ENCODE measurements around the gene CREB1. TPM values are rescaled to one million over a fixed set of nuclear protein-coding genes. Genes with fewer than 3 reads are reported as not detected.

CREB1 gene
- total RNA-seq, 1 donor from 2014 or later: 164 TPM

- no peaks in the 10 kb centered on the region for H3K4me1 ChIP-seq
- no peaks in the 10 kb centered on the region for H4K20me1 ChIP-seq (ENCODE audit: low read depth)
- TF ChIP-seq EZH2phosphoT487 (IDR thresholded peaks at IDR 0.05) (no peak), CTCF (IDR thresholded peaks at IDR 0.05) (no peak), EZH2 (IDR thresholded peaks at IDR 0.05) (no peak)
- H3K9ac ChIP-seq: no peak overlapping the region
- H2AFZ ChIP-seq (replicated peaks): no peak overlapping the region
- no peaks in the 10 kb centered on the region for H3K9me3 ChIP-seq (ENCODE audit: low read depth)
- no peaks in the 10 kb centered on the region for H3F3A ChIP-seq (ENCODE audit: low read depth)
- H3K9me3 Mint-ChIP-seq: no peaks in the 10 kb centered on the region
- H3K4me3 Mint-ChIP-seq: no peak overlapping the region
- DNase-seq (ENCODE audit: low spot score): peak; percentile 8
- H3K27me3 ChIP-seq: no peaks in the 10 kb centered on the region
- no peaks in the 10 kb centered on the region for H3K4me1 Mint-ChIP-seq
- H3K27me3 Mint-ChIP-seq (ENCODE audit: insufficient read depth, low read depth): peaks cover 5% of the 10 kb centered on the region
- H3K4me3 ChIP-seq: no peak overlapping the region
- H3K4me2 ChIP-seq: no peak overlapping the region
- H3K79me2 ChIP-seq (ENCODE audit: low read depth): no peaks in the 10 kb centered on the region
- no peak overlapping the region for H3K27ac Mint-ChIP-seq
- peaks cover 10% of the 10 kb centered on the region for H3K36me3 ChIP-seq
- no peak overlapping the region for H3K27ac ChIP-seq
- H3K36me3 Mint-ChIP-seq: peaks cover 38% of the 10 kb centered on the region
Observed at GRCh38 chr2:207617011-207617671, 87.4 kb downstream of the CREB1 start.

- Mint-ChIP-seq H3K4me1 (peaks cover 13% of the 10 kb centered on the region), H3K9me3 (no peaks in the 10 kb centered on the region), H3K27ac (no peak overlapping the region), H3K36me3 (peaks cover 34% of the 10 kb centered on the region), H3K4me3 (no peak overlapping the region), H3K27me3 (ENCODE audit: insufficient read depth, low read depth) (peaks cover 5% of the 10 kb centered on the region)
- no peak overlapping the region for H3K9ac ChIP-seq
- no peak overlapping the region for H2AFZ ChIP-seq (replicated peaks)
- peaks cover 10% of the 10 kb centered on the region for H3K36me3 ChIP-seq
- no peaks in the 10 kb centered on the region for H3K27me3 ChIP-seq
- H3K79me2 ChIP-seq (ENCODE audit: low read depth): peaks cover 20% of the 10 kb centered on the region
- H3K9me3 ChIP-seq (ENCODE audit: low read depth): no peaks in the 10 kb centered on the region
- H3K4me3 ChIP-seq: no peak overlapping the region
- no peak for DNase-seq (ENCODE audit: low spot score)
- H4K20me1 ChIP-seq (ENCODE audit: low read depth): no peaks in the 10 kb centered on the region
- H3K27ac ChIP-seq: no peak overlapping the region
- H3F3A ChIP-seq (ENCODE audit: low read depth): peaks cover 1% of the 10 kb centered on the region
- TF ChIP-seq CTCF (IDR thresholded peaks at IDR 0.05) (no peak), EZH2phosphoT487 (IDR thresholded peaks at IDR 0.05) (no peak), EZH2 (IDR thresholded peaks at IDR 0.05) (no peak)
- no peak overlapping the region for H3K4me2 ChIP-seq
- H3K4me1 ChIP-seq: peaks cover 6% of the 10 kb centered on the region
Observed at GRCh38 chr2:207619764-207620203, 90.0 kb downstream of the CREB1 start.

GRCh38 chr2:207621501-207622039 lies 91.8 kb downstream of the CREB1 start:
- H3K36me3 ChIP-seq: peaks cover 10% of the 10 kb centered on the region

More at GRCh38 chr2:207621501-207622039, 91.8 kb downstream of the CREB1 start:
- H3K27ac Mint-ChIP-seq: no peak overlapping the region
- no peak overlapping the region for H3K4me3 Mint-ChIP-seq
- H3K4me2 ChIP-seq: no peak overlapping the region
- DNase-seq (ENCODE audit: low spot score): no peak
- H3K4me1 ChIP-seq: peaks cover 6% of the 10 kb centered on the region
- H3K9me3 Mint-ChIP-seq: no peaks in the 10 kb centered on the region
- no peak overlapping the region for H3K4me3 ChIP-seq
- peaks cover 19% of the 10 kb centered on the region for H3F3A ChIP-seq (ENCODE audit: low read depth)
- H4K20me1 ChIP-seq (ENCODE audit: low read depth): no peaks in the 10 kb centered on the region
- H3K9me3 ChIP-seq (ENCODE audit: low read depth): no peaks in the 10 kb centered on the region
- no peak overlapping the region for H2AFZ ChIP-seq (replicated peaks)
- peaks cover 13% of the 10 kb centered on the region for H3K4me1 Mint-ChIP-seq
- H3K27me3 Mint-ChIP-seq (ENCODE audit: insufficient read depth, low read depth): peaks cover 4% of the 10 kb centered on the region
- H3K9ac ChIP-seq: no peak overlapping the region
- peaks cover 27% of the 10 kb centered on the region for H3K36me3 Mint-ChIP-seq
- H3K79me2 ChIP-seq (ENCODE audit: low read depth): peaks cover 20% of the 10 kb centered on the region
- TF ChIP-seq CTCF (IDR thresholded peaks at IDR 0.05) (no peak), EZH2 (IDR thresholded peaks at IDR 0.05) (no peak), EZH2phosphoT487 (IDR thresholded peaks at IDR 0.05) (no peak)
- peaks cover 2% of the 10 kb centered on the region for H3K27me3 ChIP-seq
- H3K27ac ChIP-seq: no peak overlapping the region

All from neural progenitor cell (in vitro differentiated cells).